ENCODE data around the gene PIGZ. TPM values are rescaled to one million over a fixed set of nuclear protein-coding genes. Genes with fewer than 3 reads are reported as not detected.

PIGZ gene
- total RNA-seq = 0.96 TPM

DNA sequence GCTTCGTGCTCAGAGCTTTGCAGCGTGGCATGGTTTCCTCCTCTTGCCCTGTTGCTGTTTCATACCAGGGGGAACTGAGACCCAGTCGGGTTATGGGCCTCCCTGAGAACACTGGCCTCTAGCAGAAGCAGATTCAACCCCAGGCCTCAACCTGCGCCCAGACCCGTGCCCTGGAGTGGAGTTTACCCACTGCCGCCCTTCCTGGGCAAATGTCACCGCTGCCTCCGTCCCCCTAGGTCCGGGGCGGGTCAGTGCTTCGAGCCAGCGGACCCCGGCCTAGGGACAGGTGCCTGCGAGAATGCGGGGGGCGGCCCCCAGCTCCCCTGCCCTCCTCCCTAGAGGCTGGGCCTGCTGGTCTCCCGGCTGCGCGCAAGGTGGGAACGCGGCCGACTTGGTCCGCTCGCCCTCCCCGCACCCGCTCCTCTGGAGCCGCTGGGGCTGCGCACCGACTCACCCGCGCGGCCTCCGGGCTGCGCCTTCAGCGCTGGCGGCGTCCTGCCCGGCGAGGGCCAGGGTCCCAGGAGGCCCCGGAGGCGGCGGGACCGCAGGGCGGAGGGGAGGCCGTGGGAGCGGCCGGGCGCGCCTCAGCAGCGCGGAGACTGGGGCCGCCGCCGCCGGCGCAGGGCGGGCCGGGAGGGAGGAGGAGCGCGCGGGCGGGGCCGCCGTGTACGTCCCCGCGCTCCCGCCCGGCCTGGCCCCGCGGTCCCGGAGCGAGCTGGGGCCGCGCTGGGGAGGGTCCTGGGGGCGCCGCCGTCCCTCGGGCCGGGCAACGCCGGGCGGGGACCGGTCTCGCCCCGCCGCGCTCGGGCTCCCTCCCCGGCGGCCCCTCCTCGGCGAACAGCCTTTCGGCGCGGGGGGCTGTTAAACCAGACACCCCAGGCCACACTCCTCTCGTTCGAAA lies at the start of gene PIGZ:
Gene PIGZ, minus strand, starts transcription at position 601 of the 901 bp plus-strand sequence. CDS start 16,802 bp downstream, outside the sequence.
- no peaks in the 10 kb centered on the region for H3K36me3 ChIP-seq
- peak within 1 kb of the TSS; percentile 70 to 73 for H3K27ac ChIP-seq
- H3K9me3 ChIP-seq = no peaks in the 10 kb centered on the region
- no peaks in the 10 kb centered on the region for H3K27me3 ChIP-seq
- peaks cover 0 to 3% of the 10 kb centered on the region in 2 donors for H3K4me1 ChIP-seq
- no peak for DNase-seq (ENCODE audit: low spot score in 2 of 2)
- peak within 1 kb of the TSS; percentile 89 to 92 for H3K4me3 ChIP-seq
- intact Hi-C loops (cut with DNase I) = loop anchor here (2.0 to 10.0 kb wide), 3 partner anchors 26 to 586 kb away; partner anchors contain the start of genes BDH1 and NCBP2
- no peak for TF ChIP-seq CTCF (IDR thresholded peaks at IDR 0.05)

GRCh38 chr3:197017003-197017402 lies 48.4 kb upstream of the PIGZ start:
- no peak overlapping the region for H3K4me3 ChIP-seq
- no peaks in the 10 kb centered on the region for H3K9me3 ChIP-seq
- DNase-seq (ENCODE audit: low spot score in 2 of 2) = no peak
- no peaks in the 10 kb centered on the region for H3K36me3 ChIP-seq
- no peak overlapping the region for H3K27ac ChIP-seq
- H3K4me1 ChIP-seq = no peaks in the 10 kb centered on the region
- no peaks in the 10 kb centered on the region for H3K27me3 ChIP-seq
- no peak for TF ChIP-seq CTCF (IDR thresholded peaks at IDR 0.05)
- intact Hi-C loops (cut with DNase I) = no loop called here

DNA sequence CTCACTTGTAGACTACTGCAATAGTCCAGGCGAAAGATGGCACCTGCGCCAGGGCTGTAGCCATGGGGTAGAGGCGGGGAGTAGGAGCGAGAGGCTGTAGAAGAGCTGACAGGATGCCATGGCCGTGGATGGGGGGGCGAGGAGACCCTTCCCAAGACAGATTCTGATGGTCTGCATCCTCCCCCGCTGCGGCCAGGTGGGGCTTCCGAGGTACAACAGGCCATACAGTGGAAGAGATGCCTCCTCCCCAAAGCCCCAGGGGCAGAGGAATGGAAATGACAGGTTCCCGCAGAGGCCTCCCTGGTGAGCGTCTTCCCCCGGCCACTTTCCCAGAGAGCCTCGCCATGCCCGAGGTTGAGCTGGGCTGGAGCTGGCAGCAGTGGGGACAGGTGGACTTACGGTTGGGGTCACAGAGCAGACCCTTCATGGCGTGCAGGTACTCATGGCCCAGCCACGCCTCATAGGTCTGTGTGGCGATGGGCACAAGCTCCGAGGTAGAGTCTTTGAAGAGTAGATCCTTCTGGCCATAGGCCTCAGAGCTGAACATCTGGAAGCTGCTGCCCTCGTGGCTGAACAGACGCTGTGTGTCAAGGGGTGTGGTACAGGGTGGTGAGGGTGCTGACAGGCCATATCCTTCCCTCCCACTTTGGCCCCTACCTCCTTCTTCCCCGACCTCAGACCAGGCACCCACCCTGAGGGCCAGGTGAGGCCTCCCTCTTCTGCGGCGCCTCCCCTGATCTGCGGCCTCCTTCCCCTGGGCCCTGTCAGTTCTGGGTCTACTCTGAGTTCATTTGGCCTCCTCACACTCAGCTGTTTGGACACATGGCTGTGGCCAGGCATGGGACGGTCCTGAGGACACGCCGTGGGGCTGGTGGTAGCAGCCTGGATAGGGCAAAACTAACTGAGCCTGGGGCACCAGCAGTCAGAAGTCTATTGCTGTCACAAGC lies 47.4 kb upstream of the PIGZ start:
- intact Hi-C loops (cut with DNase I) = no loop called here
- TF ChIP-seq CTCF (IDR thresholded peaks at IDR 0.05) = no peak
- no peak for DNase-seq (ENCODE audit: low spot score in 2 of 2)
- H3K36me3 ChIP-seq = no peaks in the 10 kb centered on the region
- no peaks in the 10 kb centered on the region for H3K4me1 ChIP-seq
- H3K27ac ChIP-seq = no peak overlapping the region
- no peaks in the 10 kb centered on the region for H3K27me3 ChIP-seq
- H3K4me3 ChIP-seq = no peak overlapping the region
- no peaks in the 10 kb centered on the region for H3K9me3 ChIP-seq

DNA sequence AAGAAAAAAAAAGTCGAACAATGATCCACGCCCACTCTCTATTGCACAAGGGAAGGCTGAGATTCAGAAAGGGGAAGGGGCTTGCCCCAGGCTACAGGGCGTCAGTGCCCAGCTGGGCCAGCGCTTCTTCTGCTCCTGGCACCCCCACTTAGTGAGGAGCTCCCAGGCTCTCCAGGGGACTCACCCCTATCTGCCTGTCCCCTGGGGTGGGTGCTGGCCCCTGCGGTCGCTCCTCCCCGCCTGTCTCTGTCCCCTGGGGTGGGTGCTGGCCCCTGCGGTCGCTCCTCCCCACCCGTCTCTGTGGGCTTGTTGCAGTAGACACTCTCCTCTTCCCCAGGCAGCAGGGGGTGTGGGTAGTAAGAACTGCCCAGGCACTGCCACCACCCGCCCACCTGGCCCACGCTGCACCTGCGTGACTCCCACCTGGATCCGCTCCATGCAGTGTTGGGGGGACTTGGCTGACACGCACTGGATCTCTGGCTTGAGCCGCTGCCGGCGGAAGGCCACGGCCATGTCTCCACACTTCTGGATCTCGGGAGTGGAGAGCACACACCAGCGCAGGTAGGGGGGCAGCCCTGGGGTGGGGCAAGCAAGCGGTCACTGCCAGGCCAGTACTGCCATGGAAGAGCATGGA lies 46.4 kb upstream of the PIGZ start:
- intact Hi-C loops (cut with DNase I) = no loop called here
- no peak for TF ChIP-seq CTCF (IDR thresholded peaks at IDR 0.05)
- H3K4me3 ChIP-seq = no peak overlapping the region
- no peaks in the 10 kb centered on the region for H3K27me3 ChIP-seq
- H3K9me3 ChIP-seq = no peaks in the 10 kb centered on the region
- DNase-seq (ENCODE audit: low spot score in 2 of 2) = no peak
- no peaks in the 10 kb centered on the region for H3K36me3 ChIP-seq
- no peaks in the 10 kb centered on the region for H3K4me1 ChIP-seq
- H3K27ac ChIP-seq = no peak overlapping the region

- Histone ChIP-seq H3K4me1 (no peaks in the 10 kb centered on the region), H3K36me3 (no peaks in the 10 kb centered on the region), H3K9me3 (no peaks in the 10 kb centered on the region), H3K4me3 (no peak overlapping the region), H3K27ac (no peak overlapping the region), H3K27me3 (no peaks in the 10 kb centered on the region)
- DNase-seq (ENCODE audit: low spot score in 2 of 2) = no peak
- TF ChIP-seq CTCF (IDR thresholded peaks at IDR 0.05) = no peak
- intact Hi-C loops (cut with DNase I) = no loop called here
These were observed 45.4 kb upstream of the PIGZ start for GRCh38 chr3:197014024-197014423.

Data from ascending aorta (tissue), 2 donors.